Ascending aorta (tissue), 2 donors: ENCODE results near the gene OR2AT4. TPM values are rescaled to one million over a fixed set of nuclear protein-coding genes. Genes with fewer than 3 reads are reported as not detected.

Experiments used
- DNase-seq, 2 donors: peaks; one replicate each; pipeline ENCODE4 v3.0.0-alpha.2; 2019; ENCODE audit warnings: low spot score in 2 of 2
- H3K27ac ChIP-seq, 2 donors: fragments of 200-600 bp; sonication (generic); one replicate each; pipeline ENCODE4 v1.5.1; 2016 to 2017; ENCODE audit warnings: mild to moderate bottlenecking in 1 of 2
- H3K27me3 ChIP-seq: fragments of 200-600 bp; sonication (generic); one replicate; pipeline ENCODE4 v1.5.1; 2017
- H3K36me3 ChIP-seq, 2 donors: fragments of 200-600 bp; sonication (generic); one replicate each; pipeline ENCODE4 v1.5.1; 2016
- H3K4me1 ChIP-seq, 2 donors: fragments of 200-600 bp; sonication (generic); one replicate each; pipeline ENCODE4 v1.5.1; 2016 to 2017; ENCODE audit warnings: mild to moderate bottlenecking in 1 of 2
- H3K4me3 ChIP-seq, 2 donors: fragments of 200-600 bp; sonication (generic); one replicate each; pipeline ENCODE4 v1.5.1; 2016 to 2017; ENCODE audit warnings: mild to moderate bottlenecking in 1 of 2
- H3K9me3 ChIP-seq, 2 donors: fragments of 200-600 bp; sonication (generic); one replicate each; pipeline ENCODE4 v1.5.1; 2016
- CTCF ChIP-seq, 3 experiments: fragments of 200-600 bp in 2 of 3; fragments of 450-650 bp in 1 of 3; sonication (generic) in 2 of 3; IDR thresholded peaks; one replicate each; pipeline ENCODE4 v1.5.1; 2016 to 2019; ENCODE audit warnings: antibody characterized with exemption in 3 of 3, mild to moderate bottlenecking in 1 of 3, moderate library complexity in 1 of 3
- intact Hi-C: fragments of 100-400 bp; cut with DNase I; formaldehyde crosslinking; loops from one replicate; pipeline ENCODE4 v1.15.1; 2023
- total RNA-seq: library from RNA; depleted of rRNA; stranded (reverse); fragments of >200 nt; gene quantifications from one replicate; pipeline ENCODE4 v1.1.0, GENCODE V29; 2016

Gene OR2AT4
- total RNA-seq, 1 donor from 2014 or later = not detected

DNA sequence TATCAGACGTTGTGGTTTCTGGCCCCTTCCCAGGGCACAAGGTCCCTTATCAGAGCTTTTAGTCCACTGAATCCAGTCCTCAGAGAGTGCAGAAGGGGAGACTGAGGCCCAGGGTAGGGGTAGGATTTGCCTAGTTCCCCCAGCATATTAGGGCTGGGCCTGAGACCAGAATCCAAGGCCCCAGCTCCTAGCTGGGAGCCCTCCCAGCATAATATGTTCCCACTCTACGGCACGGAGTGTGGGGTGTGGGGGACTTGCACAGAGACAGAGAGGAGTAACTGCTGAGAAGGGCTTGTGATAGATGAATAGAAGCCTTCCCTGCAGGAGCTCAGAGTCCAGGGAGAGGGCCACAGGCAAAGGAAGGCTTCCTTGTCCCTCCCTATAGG lies 64.1 kb downstream of the OR2AT4 start:
- TF ChIP-seq CTCF (IDR thresholded peaks at IDR 0.05) = no peak
- H3K4me1 ChIP-seq = no peaks in the 10 kb centered on the region
- no peaks in the 10 kb centered on the region for H3K27me3 ChIP-seq
- no peak for DNase-seq
- intact Hi-C loops = loop anchor here (5.0 kb wide), 1 partner anchor 105 kb away; no protein-coding TSS in a partner anchor
- no peaks in the 10 kb centered on the region for H3K36me3 ChIP-seq
- no peaks in the 10 kb centered on the region for H3K9me3 ChIP-seq
- H3K27ac ChIP-seq = no peak overlapping the region
- no peak overlapping the region for H3K4me3 ChIP-seq

DNA sequence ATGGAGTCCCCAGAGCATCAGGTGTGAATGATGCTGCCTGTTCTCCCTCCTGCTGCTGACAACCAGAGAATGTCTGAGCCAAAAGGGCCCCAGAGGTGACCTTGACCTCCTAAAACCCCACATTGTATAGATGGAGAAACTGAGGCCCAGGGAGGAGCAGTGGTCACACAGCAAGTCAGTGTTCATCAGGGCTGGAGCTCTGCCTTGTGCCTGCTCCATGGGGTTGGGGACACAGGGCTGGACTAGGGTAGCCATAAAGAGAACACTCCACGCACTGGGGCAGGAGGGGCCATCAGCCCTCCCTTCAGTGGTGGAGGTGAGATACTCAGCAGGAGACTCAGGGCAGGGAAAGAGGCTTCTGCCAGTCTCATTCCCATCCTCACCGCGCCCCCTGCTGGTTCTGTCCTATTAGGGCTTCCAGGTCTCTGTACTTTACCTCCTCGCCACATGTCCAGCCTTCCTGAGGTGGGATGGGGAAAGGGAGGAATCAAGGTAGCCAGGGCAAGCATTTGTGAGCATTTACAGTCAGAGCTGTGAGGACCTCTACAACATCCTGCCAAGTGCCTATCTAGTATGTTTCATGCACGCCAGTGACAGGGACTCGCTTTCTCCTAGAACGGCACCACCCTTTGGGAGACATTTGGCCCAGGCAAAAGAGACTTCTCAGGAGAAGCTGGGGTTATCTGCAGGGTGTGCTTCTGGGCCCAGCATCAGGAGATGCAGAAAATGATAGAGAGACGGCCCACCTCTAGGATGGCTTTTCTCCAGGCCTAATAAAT lies 64.7 kb downstream of the OR2AT4 start:
- intact Hi-C loops = loop anchor here (5.0 kb wide), 1 partner anchor 105 kb away; no protein-coding TSS in a partner anchor
- peak in 2 of 3 experiments; percentile 41 to 53 for TF ChIP-seq CTCF (IDR thresholded peaks at IDR 0.05)
- Histone ChIP-seq H3K4me1 (no peaks in the 10 kb centered on the region), H3K4me3 (no peak overlapping the region), H3K9me3 (no peaks in the 10 kb centered on the region), H3K27ac (no peak overlapping the region), H3K27me3 (no peaks in the 10 kb centered on the region), H3K36me3 (no peaks in the 10 kb centered on the region)
- peak in 1 of 2 donors; percentile 68 for DNase-seq

Other genes starting within 250 kb of the OR2AT4 start
- 11.4 TPM for gene XRRA1, start 147.8 kb downstream of the OR2AT4 start, total RNA-seq
- 13.0 TPM for gene SPCS2, start 147.6 kb downstream of the OR2AT4 start, total RNA-seq
- gene NEU3, start 107.9 kb downstream of the OR2AT4 start, total RNA-seq = 2.9 TPM
- gene SLCO2B1, start 54.2 kb upstream of the OR2AT4 start, total RNA-seq = 403 TPM
- gene TPBGL, start 143.9 kb upstream of the OR2AT4 start, total RNA-seq = not detected